Activated CD8-positive, alpha-beta memory T cell treated with anti-CD3 and anti-CD28 coated beads, Interleukin-2, amount 10 ng/mL, durations not matched to agents 7 days and 5 days (primary cell): ENCODE data around the gene INSR. TPM values are rescaled to one million over a fixed set of nuclear protein-coding genes. Genes with fewer than 3 reads are reported as not detected.

ENCODE experiments used
- ATAC-seq: fragments of 150-1000 bp; cut with Tn5 transposase; one replicate; pipeline ENCODE4 v1.10.0; 2021; ENCODE audit warnings: moderate library complexity
- CTCF ChIA-PET: fragments of 350-600 bp; sonication (Branson Sonifier 250); formaldehyde crosslinking; loops from one replicate; lab custom pipeline; 2021; ENCODE audit warnings: antibody characterized with exemption; lab: Charles Lee
- DNase-seq: peaks from one replicate; pipeline ENCODE4 v3.0.0-alpha.2; 2020
- H3K27ac Mint-ChIP-seq: one replicate; pipeline ENCODE4 v1.8.0; 2021; ENCODE audit warnings: mild to moderate bottlenecking, mixed read lengths
- H3K27me3 Mint-ChIP-seq: one replicate; pipeline ENCODE4 v1.8.0; 2021; ENCODE audit warnings: mixed read lengths
- H3K36me3 Mint-ChIP-seq: one replicate; pipeline ENCODE4 v1.8.0; 2021; ENCODE audit warnings: mild to moderate bottlenecking, mixed read lengths
- H3K4me1 Mint-ChIP-seq: one replicate; pipeline ENCODE4 v1.8.0; 2021; ENCODE audit warnings: mixed read lengths
- H3K4me3 Mint-ChIP-seq: one replicate; pipeline ENCODE4 v1.8.0; 2021; ENCODE audit warnings: mild to moderate bottlenecking, moderate library complexity, mixed read lengths
- H3K9me3 Mint-ChIP-seq: one replicate; pipeline ENCODE4 v1.8.0; 2022; ENCODE audit warnings: low read depth, mixed read lengths
- total RNA-seq, 2 experiments: library from RNA; stranded (reverse); gene quantifications; one replicate each; pipeline ENCODE4 v1.2.3, GENCODE V29; 2021

INSR gene
- total RNA-seq, 2 experiments from 2014 or later, result 0.20 to 0.63 TPM

DNA sequence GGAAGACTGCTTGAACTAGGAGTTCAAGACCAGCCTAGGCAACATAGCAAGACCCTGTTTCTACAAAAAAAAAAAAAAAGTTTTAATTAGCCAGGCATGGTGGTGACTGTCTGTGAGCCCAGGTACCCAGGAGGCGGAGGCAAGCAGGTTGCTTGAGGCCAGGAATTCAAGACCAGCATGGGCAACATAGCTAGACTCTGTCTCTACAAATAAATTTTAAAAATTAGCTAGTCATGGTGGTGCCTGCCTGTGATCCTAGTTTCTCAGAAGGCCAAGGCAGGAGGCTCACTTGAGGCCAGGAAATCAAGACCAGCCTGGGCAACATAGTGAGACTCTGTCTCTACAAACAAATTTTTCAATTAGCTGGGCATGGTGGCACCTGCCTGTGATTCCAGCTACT lies 6.1 kb downstream of the INSR start:
- no peak overlapping the region for H3K4me3 Mint-ChIP-seq
- H3K27ac Mint-ChIP-seq, result no peak overlapping the region
- ATAC-seq, result no peak
- H3K36me3 Mint-ChIP-seq, result no peaks in the 10 kb centered on the region
- H3K4me1 Mint-ChIP-seq, result no peaks in the 10 kb centered on the region
- peaks cover 10% of the 10 kb centered on the region for H3K27me3 Mint-ChIP-seq
- CTCF ChIA-PET, result interaction anchor here (0.7 kb wide), 1 partner anchor 39 kb away, joined by 3 read pairs; no protein-coding TSS in a partner anchor
- DNase-seq, result no peak
- H3K9me3 Mint-ChIP-seq, result no peaks in the 10 kb centered on the region

DNA sequence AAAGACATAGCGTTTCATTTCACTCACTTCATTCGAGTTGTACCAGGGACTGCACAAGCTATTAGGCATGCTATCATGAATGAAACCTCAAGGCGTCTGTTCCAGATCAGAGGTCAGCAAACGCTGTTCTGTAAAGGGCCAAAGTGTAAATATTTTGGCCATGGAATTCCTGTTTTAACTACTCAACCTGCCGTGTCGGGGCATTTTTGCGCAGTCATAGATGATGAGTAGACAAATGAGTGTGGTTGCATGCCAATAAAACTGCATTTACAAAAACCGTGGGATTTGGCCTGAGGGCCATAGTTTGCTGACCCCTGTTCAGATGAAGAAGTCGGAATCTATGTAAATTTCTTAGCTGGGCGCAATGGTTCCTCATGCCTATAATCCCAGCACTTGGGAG lies 6.5 kb downstream of the INSR start:
- ATAC-seq (no peak), DNase-seq (no peak)
- no peaks in the 10 kb centered on the region for H3K9me3 Mint-ChIP-seq
- H3K27ac Mint-ChIP-seq, result no peak overlapping the region
- no peaks in the 10 kb centered on the region for H3K36me3 Mint-ChIP-seq
- no peaks in the 10 kb centered on the region for H3K4me1 Mint-ChIP-seq
- H3K4me3 Mint-ChIP-seq, result no peak overlapping the region
- H3K27me3 Mint-ChIP-seq, result peaks cover 6% of the 10 kb centered on the region
- CTCF ChIA-PET, result no interaction called here

GRCh38 chr19:7280940-7281666 lies 13.1 kb downstream of the INSR start:
- CTCF ChIA-PET, result no interaction called here
- no peak overlapping the region for H3K27ac Mint-ChIP-seq
- no peaks in the 10 kb centered on the region for H3K27me3 Mint-ChIP-seq
- DNase-seq (no peak), ATAC-seq (no peak)
- no peaks in the 10 kb centered on the region for H3K36me3 Mint-ChIP-seq
- no peak overlapping the region for H3K4me3 Mint-ChIP-seq
- no peaks in the 10 kb centered on the region for H3K4me1 Mint-ChIP-seq
- no peaks in the 10 kb centered on the region for H3K9me3 Mint-ChIP-seq

GRCh38 chr19:7272856-7273578 lies 21.2 kb downstream of the INSR start:
- CTCF ChIA-PET, result no interaction called here
- ATAC-seq (no peak), DNase-seq (no peak)
- H3K4me1 Mint-ChIP-seq, result no peaks in the 10 kb centered on the region
- H3K27ac Mint-ChIP-seq, result no peak overlapping the region
- no peaks in the 10 kb centered on the region for H3K9me3 Mint-ChIP-seq
- no peaks in the 10 kb centered on the region for H3K27me3 Mint-ChIP-seq
- no peaks in the 10 kb centered on the region for H3K36me3 Mint-ChIP-seq
- H3K4me3 Mint-ChIP-seq, result no peak overlapping the region

GRCh38 chr19:7268705-7269098 lies 25.5 kb downstream of the INSR start:
- no peaks in the 10 kb centered on the region for H3K27me3 Mint-ChIP-seq
- no peak overlapping the region for H3K4me3 Mint-ChIP-seq
- H3K36me3 Mint-ChIP-seq, result no peaks in the 10 kb centered on the region
- no peak overlapping the region for H3K27ac Mint-ChIP-seq
- H3K9me3 Mint-ChIP-seq, result no peaks in the 10 kb centered on the region
- H3K4me1 Mint-ChIP-seq, result no peaks in the 10 kb centered on the region
- DNase-seq (no peak), ATAC-seq (no peak)
- CTCF ChIA-PET, result no interaction called here

DNA sequence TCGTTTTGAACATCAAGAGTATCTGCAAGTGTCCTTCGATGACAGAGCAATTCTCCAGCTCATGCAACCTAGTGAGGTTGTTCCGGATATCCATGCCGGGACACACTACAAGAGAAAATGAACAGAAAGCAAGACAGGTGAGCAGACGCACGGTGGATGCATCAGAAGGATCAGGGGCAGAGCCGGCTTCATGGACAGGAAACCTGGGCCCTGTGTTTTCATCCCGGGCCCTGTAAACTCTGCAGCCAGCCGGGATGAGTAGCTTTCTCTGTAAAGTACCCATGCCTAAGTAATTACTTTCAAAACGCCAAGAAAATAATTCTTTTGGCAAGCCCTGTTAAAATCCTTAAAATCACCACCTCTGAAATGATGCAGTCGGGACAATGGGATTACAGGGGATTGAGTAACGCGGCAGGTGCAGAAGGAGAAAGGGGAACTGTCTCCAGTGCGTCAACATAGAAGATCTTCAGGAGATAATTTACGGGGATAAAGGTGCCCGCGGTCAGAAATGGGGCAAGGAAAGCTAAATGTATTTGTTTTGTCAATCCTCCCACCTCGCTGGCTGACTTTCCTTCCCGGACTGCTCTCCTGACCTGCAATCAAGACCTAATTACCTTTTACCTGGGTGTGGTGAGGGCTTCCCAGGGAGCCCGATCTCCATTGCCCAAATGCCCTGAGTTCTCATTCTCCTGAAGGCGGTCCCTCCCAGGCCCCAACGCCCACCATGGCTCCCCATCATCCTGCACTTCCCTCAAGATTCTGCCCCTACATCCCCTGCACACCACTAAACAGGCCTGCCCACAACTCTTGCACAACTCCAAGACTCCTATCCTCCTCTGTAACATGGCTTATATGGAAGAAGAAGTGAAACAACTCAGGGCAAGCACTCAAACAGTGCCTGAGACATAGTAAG lies 26.2 kb downstream of the INSR start:
- no peaks in the 10 kb centered on the region for H3K4me1 Mint-ChIP-seq
- CTCF ChIA-PET, result no interaction called here
- no peaks in the 10 kb centered on the region for H3K9me3 Mint-ChIP-seq
- no peaks in the 10 kb centered on the region for H3K27me3 Mint-ChIP-seq
- ATAC-seq (no peak), DNase-seq (no peak)
- no peaks in the 10 kb centered on the region for H3K36me3 Mint-ChIP-seq
- no peak overlapping the region for H3K27ac Mint-ChIP-seq
- H3K4me3 Mint-ChIP-seq, result no peak overlapping the region

DNA sequence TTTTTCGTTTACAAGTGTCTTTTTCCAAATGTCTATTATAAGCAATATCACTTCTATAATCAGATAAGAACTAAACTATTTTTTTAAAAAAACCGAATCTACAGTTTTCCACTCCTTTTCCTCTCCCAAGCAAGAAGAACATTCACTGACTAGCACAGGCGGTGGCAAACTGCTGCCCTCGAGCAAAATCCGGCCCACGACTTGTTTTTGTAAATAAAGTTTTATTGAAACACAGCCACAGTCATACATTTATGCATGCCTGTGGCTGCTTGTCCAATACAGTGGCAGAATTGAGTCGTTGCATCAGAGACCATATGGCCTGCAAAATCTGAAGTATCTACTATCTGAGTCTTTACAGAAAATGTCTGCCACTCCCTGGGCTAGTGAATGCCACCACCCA lies 27.4 kb downstream of the INSR start:
- H3K4me1 Mint-ChIP-seq, result no peaks in the 10 kb centered on the region
- no peak for DNase-seq
- H3K36me3 Mint-ChIP-seq, result no peaks in the 10 kb centered on the region
- H3K9me3 Mint-ChIP-seq, result no peaks in the 10 kb centered on the region
- H3K4me3 Mint-ChIP-seq, result no peak overlapping the region
- no peak for ATAC-seq
- no peak overlapping the region for H3K27ac Mint-ChIP-seq
- H3K27me3 Mint-ChIP-seq, result no peaks in the 10 kb centered on the region
- CTCF ChIA-PET, result no interaction called here

- no peak overlapping the region for H3K4me3 Mint-ChIP-seq
- CTCF ChIA-PET, result no interaction called here
- DNase-seq (no peak), ATAC-seq (no peak)
- H3K27ac Mint-ChIP-seq, result no peak overlapping the region
- H3K4me1 Mint-ChIP-seq, result no peaks in the 10 kb centered on the region
- no peaks in the 10 kb centered on the region for H3K27me3 Mint-ChIP-seq
- H3K36me3 Mint-ChIP-seq, result no peaks in the 10 kb centered on the region
- H3K9me3 Mint-ChIP-seq, result no peaks in the 10 kb centered on the region
Measured at GRCh38 chr19:7265963-7266362, 28.3 kb downstream of the INSR start.

GRCh38 chr19:7264858-7265257 lies 29.4 kb downstream of the INSR start:
- CTCF ChIA-PET, result no interaction called here
- no peak for DNase-seq
- no peaks in the 10 kb centered on the region for H3K4me1 Mint-ChIP-seq
- H3K27me3 Mint-ChIP-seq, result no peaks in the 10 kb centered on the region
- no peak for ATAC-seq
- H3K27ac Mint-ChIP-seq, result no peak overlapping the region
- no peaks in the 10 kb centered on the region for H3K36me3 Mint-ChIP-seq
- H3K9me3 Mint-ChIP-seq, result no peaks in the 10 kb centered on the region
- H3K4me3 Mint-ChIP-seq, result no peak overlapping the region

- no peak for DNase-seq
- no peaks in the 10 kb centered on the region for H3K9me3 Mint-ChIP-seq
- H3K36me3 Mint-ChIP-seq, result no peaks in the 10 kb centered on the region
- H3K27ac Mint-ChIP-seq, result no peak overlapping the region
- no peaks in the 10 kb centered on the region for H3K4me1 Mint-ChIP-seq
- no peak overlapping the region for H3K4me3 Mint-ChIP-seq
- CTCF ChIA-PET, result no interaction called here
- no peaks in the 10 kb centered on the region for H3K27me3 Mint-ChIP-seq
- ATAC-seq, result no peak
Measured at GRCh38 chr19:7263521-7263920, 30.7 kb downstream of the INSR start.

GRCh38 chr19:7263066-7263465 lies 31.1 kb downstream of the INSR start:
- no peak for ATAC-seq
- Mint-ChIP-seq H3K4me1 (no peaks in the 10 kb centered on the region), H3K27me3 (no peaks in the 10 kb centered on the region), H3K9me3 (no peaks in the 10 kb centered on the region), H3K4me3 (no peak overlapping the region), H3K27ac (no peak overlapping the region), H3K36me3 (no peaks in the 10 kb centered on the region)
- no peak for DNase-seq
- CTCF ChIA-PET, result no interaction called here

GRCh38 chr19:7262470-7262869 lies 31.7 kb downstream of the INSR start:
- Mint-ChIP-seq H3K4me3 (no peak overlapping the region), H3K27ac (no peak overlapping the region), H3K27me3 (no peaks in the 10 kb centered on the region), H3K9me3 (no peaks in the 10 kb centered on the region), H3K36me3 (no peaks in the 10 kb centered on the region), H3K4me1 (no peaks in the 10 kb centered on the region)
- ATAC-seq (no peak), DNase-seq (no peak)
- CTCF ChIA-PET, result no interaction called here

DNA sequence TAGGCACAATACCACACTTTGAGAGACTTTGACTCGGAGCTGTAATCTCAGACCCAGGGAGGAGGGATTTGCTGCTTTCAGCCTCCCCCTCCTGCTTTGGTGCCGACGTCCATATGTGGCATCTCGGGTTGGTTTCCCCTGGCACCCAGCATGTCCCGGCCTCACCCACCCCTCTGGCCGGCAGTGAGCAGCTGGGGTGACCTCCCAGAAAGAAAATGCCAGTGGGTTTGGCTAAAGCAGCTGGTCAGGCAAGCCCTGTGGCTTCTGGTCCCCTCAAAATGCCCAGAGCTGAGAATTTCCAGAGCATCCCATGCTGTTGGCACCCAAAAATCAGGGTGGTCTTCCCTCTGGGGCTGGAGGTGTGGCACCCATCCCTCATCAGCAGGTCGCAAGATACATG lies 34.1 kb downstream of the INSR start:
- no peak for ATAC-seq
- H3K27me3 Mint-ChIP-seq, result no peaks in the 10 kb centered on the region
- CTCF ChIA-PET, result no interaction called here
- H3K4me1 Mint-ChIP-seq, result no peaks in the 10 kb centered on the region
- DNase-seq, result no peak
- no peaks in the 10 kb centered on the region for H3K36me3 Mint-ChIP-seq
- H3K27ac Mint-ChIP-seq, result no peak overlapping the region
- no peak overlapping the region for H3K4me3 Mint-ChIP-seq
- no peaks in the 10 kb centered on the region for H3K9me3 Mint-ChIP-seq
